Endothelial cell of umbilical vein (primary cell): ENCODE results near the gene BHLHE23. TPM values are rescaled to one million over a fixed set of nuclear protein-coding genes. Genes with fewer than 3 reads are reported as not detected.

ENCODE experiments used
- BruUV-seq: library from RNA; stranded (reverse); fragments of 400-500 nt; replicated peaks from 2 replicates; lab custom pipeline; 2021; lab: Mats Ljungman, UMichigan
- CTCF ChIA-PET: fragments of 300-600, 350-600 bp; sonication (Branson Sonifier 250); formaldehyde crosslinking; loops from one replicate; lab custom pipeline; 2021; ENCODE audit warnings: antibody characterized with exemption, inconsistent platforms; lab: Charles Lee
- POLR2A ChIA-PET: fragments of 300-600, 350-600 bp; sonication (Branson Sonifier 250); formaldehyde crosslinking; loops from one replicate; lab custom pipeline; 2021; ENCODE audit warnings: antibody characterized with exemption, inconsistent platforms; lab: Charles Lee
- DNase-seq: peaks from one replicate; pipeline ENCODE4 v3.0.0-alpha.2; 2011; ENCODE audit warnings: low read depth, low spot score
- FAIRE-seq: peaks from 2 replicates; lab custom pipeline; 2011; peaks lifted over from hg19 to GRCh38; lab: Jason Lieb, UNC
- H2AFZ ChIP-seq: 2 replicates; pipeline ENCODE4 v1.6.0; 2012; ENCODE audit warnings: low read depth, low read length, control low read depth, inconsistent platforms
- H3K27ac ChIP-seq: 2 replicates; pipeline ENCODE4 v1.5.1; 2011; ENCODE audit warnings: low read depth, mild to moderate bottlenecking, control low read depth, low read length, moderate library complexity; ENCODE audit not compliant: insufficient read depth
- H3K27me3 ChIP-seq, 2 experiments: 2 replicates each; pipeline versions ENCODE4 v1.6.0 to v1.6.1; 2011; ENCODE audit warnings: low read length in 2 of 2, mixed read lengths in 1 of 2; ENCODE audit not compliant: control insufficient read depth in 2 of 2, insufficient read depth in 2 of 2
- H3K36me3 ChIP-seq, 2 experiments: 2 replicates in 1 of 2; 3 replicates in 1 of 2; pipeline ENCODE4 v1.5.1; 2011; ENCODE audit warnings: low read length in 2 of 2, mild to moderate bottlenecking in 1 of 2, moderate library complexity in 1 of 2; ENCODE audit not compliant: control insufficient read depth in 2 of 2, insufficient read depth in 2 of 2; ENCODE audit errors: extremely low read depth in 1 of 2
- H3K4me1 ChIP-seq: 3 replicates; pipeline ENCODE4 v1.5.1; 2011; ENCODE audit warnings: mild to moderate bottlenecking, low read length; ENCODE audit not compliant: control insufficient read depth, insufficient read depth; ENCODE audit errors: extremely low read depth
- H3K4me2 ChIP-seq: 2 replicates; pipeline ENCODE4 v1.6.1; 2011; ENCODE audit warnings: low read length, control low read depth, mixed read lengths; ENCODE audit not compliant: insufficient read depth
- H3K4me3 ChIP-seq, 3 experiments: fragments of 200-600 bp in 1 of 3; sonication (generic), shearing (Covaris generic) in 1 of 3; replicated peaks in 1 of 3; 2 replicates each; pipeline ENCODE4 v1.5.1; 2011 to 2016; ENCODE audit warnings: control low read depth in 3 of 3, low read length in 3 of 3, mild to moderate bottlenecking in 2 of 3, inconsistent platforms in 1 of 3, low read depth in 1 of 3, moderate library complexity in 1 of 3; ENCODE audit not compliant: insufficient read depth in 1 of 3
- H3K79me2 ChIP-seq: 2 replicates; pipeline ENCODE4 v1.6.0; 2012; ENCODE audit warnings: low read length, inconsistent platforms; ENCODE audit not compliant: control insufficient read depth, insufficient read depth
- H3K9ac ChIP-seq: replicated peaks from 2 replicates; pipeline ENCODE3; 2011; ENCODE audit warnings: low read length, control low read depth; ENCODE audit not compliant: insufficient read depth; ENCODE audit errors: extremely low read depth
- H3K9me1 ChIP-seq: replicated peaks from 3 replicates; pipeline ENCODE4 v1.6.0; 2011; ENCODE audit warnings: mild to moderate bottlenecking, low read length; ENCODE audit not compliant: control insufficient read depth, insufficient read depth; ENCODE audit errors: extremely low read depth
- H3K9me3 ChIP-seq: replicated peaks from 2 replicates; pipeline ENCODE4 v1.5.1; 2012; ENCODE audit warnings: low read length, inconsistent platforms; ENCODE audit not compliant: control insufficient read depth, insufficient read depth
- H4K20me1 ChIP-seq: replicated peaks from 2 replicates; pipeline ENCODE3; 2011; ENCODE audit warnings: mild to moderate bottlenecking, low read length; ENCODE audit not compliant: control insufficient read depth, insufficient read depth; ENCODE audit errors: extremely low read depth
- CTCF ChIP-seq, 2 donors: IDR thresholded peaks; 1 replicate in 1 of 2; 2 replicates in 1 of 2; pipeline ENCODE4 v1.5.1; 2011; ENCODE audit warnings: low read length in 2 of 2, mild to moderate bottlenecking in 2 of 2, moderate library complexity in 2 of 2, control low read depth in 1 of 2, inconsistent platforms in 1 of 2, low read depth in 1 of 2; ENCODE audit not compliant: insufficient read depth in 1 of 2; ENCODE audit errors: extremely low read depth in 1 of 2
- EZH2 ChIP-seq: IDR thresholded peaks from 2 replicates; pipeline ENCODE4 v1.6.1; 2012; ENCODE audit warnings: borderline replicate concordance, low read depth, mild to moderate bottlenecking, moderate library complexity, low read length, inconsistent platforms; ENCODE audit not compliant: severe bottlenecking
- FOS ChIP-seq: IDR thresholded peaks from 2 replicates; pipeline ENCODE4 v1.6.1; 2011; ENCODE audit warnings: mild to moderate bottlenecking, low read length, moderate library complexity, borderline replicate concordance; ENCODE audit not compliant: insufficient read depth
- GATA2 ChIP-seq: IDR thresholded peaks from 2 replicates; pipeline ENCODE4 v1.7.0; 2011; ENCODE audit warnings: low read depth, mild to moderate bottlenecking, moderate library complexity, mixed read lengths, low read length; ENCODE audit not compliant: insufficient read length, insufficient read depth
- JUN ChIP-seq: IDR thresholded peaks from 2 replicates; pipeline ENCODE4 v1.6.1; 2011; ENCODE audit warnings: borderline replicate concordance, low read depth; ENCODE audit not compliant: insufficient read length, insufficient read depth
- MYC ChIP-seq: IDR thresholded peaks from one replicate; pipeline ENCODE4 v1.6.1; 2011; ENCODE audit warnings: mild to moderate bottlenecking, low read depth, low read length
- POLR2A ChIP-seq: IDR thresholded peaks from 2 replicates; pipeline ENCODE4 v1.6.1; 2012; ENCODE audit warnings: low read depth, mild to moderate bottlenecking, control low read depth, low read length
- POLR2AphosphoS5 ChIP-seq: IDR thresholded peaks from 2 replicates; pipeline ENCODE4 v1.6.1; 2012; ENCODE audit warnings: low read depth, mild to moderate bottlenecking, control low read depth, low read length, moderate library complexity; ENCODE audit not compliant: insufficient read depth
- dilution Hi-C: fragments of 300-500 bp; cut with MboI; formaldehyde crosslinking; loops from one replicate; pipeline ENCODE4 v1.15.0; 2019; ENCODE audit warnings: low sequenced_read_pairs; ENCODE audit not compliant: extremely low pct_ligation_motif_present
- intact Hi-C: fragments of 100-400 bp; cut with micrococcal nuclease; formaldehyde crosslinking; loops from one replicate; pipeline ENCODE4 v1.10.0; 2022
- polyA plus RNA-seq, 4 experiments: library from polyadenylated mRNA; depleted of rRNA in 3 of 4; stranded (reverse) in 3 of 4; unstranded in 1 of 4; fragments of >200 nt; gene quantifications; 2 replicates each; pipeline versions ENCODE4 v1.2.1 to v1.2.3, GENCODE V29; 2011 to 2012; ENCODE audit warnings: missing spikeins in 1 of 4
- total RNA-seq: library from RNA; stranded (reverse); gene quantifications from 2 replicates; pipeline ENCODE4 v1.2.3, GENCODE V29; 2021
- TF ChIP-seq, protein P1 (sequence below): IDR thresholded peaks from 2 replicates; pipeline ENCODE4 v1.6.1; 2011; ENCODE audit not compliant: insufficient read depth, insufficient read length

The BHLHE23 gene
- total and polyA plus RNA-seq, 2 donors (not counting 3 experiments of a cell fraction or from before 2014, with no cell fraction given) = not detected

DNA sequence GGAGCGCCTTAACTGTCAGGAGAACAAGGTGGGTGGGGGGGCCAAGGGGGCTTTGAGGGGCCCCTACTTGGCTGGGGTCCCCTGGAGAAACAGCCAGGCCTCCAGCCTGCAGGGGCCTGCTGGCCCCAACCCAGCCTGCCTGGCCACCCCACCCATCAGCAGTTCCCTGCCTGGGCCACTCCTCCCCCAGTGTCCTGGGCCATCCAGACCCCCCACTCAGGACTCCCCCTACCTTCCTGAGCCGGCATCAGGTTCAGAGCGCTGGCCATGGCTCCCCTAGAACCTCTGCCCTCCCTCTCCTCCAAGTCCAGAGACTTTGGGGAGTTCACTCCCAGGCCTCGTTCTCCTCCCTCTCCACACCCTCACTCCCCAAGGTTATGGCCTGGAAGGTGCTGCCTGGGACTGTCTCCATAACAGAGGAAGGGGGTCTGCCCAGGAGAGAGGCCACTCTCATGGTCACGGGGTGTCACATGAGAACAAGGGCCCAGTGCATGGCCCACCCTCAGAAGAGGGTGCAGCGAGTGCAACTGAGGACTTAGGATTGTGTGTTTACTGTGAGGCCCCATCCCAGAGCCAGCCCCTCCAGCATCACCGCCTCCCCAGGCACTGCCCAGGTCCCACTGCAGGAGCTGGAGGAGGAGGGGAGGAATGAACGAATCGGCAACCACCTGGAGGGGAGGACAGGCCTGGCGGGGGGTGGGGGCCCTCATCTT, 48.2 kb downstream of the BHLHE23 start:
- CTCF ChIA-PET = no interaction called here

DNA sequence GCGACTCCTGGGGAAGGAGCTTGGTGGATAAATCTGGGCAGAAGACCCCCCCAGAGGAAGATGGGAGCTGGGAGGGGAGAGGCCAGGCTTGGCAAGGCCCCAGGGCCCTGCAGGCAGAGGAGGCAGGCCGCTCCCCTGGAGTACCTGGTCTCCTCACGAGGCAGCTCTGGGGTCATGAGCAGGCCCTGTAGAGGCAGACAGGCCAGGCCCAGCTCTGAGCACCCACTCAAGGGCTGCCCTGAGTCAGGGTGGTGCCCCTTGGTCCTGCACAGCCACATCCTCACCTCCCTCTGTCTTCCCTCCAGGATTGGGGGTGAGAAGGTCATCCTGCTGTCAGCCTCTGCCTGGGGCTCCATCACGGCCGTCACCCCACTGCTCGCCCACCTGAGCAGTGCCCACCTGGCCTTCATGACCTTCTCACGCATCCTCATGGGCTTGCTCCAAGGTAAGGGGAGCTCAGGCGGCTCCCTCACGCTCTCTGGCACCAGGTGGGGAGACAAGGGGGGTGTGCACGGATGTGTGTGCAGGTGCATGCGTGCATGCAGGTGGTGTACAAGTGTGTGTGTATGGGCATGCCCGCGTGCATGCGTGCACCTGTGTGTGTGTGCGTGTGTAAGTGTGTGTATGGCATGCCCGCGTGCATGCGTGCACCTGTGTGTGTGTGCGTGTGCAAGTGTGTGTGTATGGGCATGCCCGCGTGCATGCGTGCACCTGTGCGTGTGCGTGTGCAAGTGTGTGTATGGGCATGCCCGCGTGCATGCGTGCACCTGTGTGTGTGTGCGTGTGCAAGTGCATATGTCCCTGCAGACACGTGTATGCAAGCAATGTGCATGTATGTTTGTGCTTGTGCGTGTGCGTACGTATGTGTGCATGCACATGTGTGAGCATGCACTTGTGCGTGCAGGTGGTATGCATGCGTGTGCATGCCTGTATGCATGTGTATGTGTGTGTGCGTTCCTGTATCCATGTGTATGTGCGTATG, 49.3 kb downstream of the BHLHE23 start:
- Histone ChIP-seq H3K79me2 (peaks cover 29% of the 10 kb centered on the region), H3K27ac (no peak overlapping the region), H2AFZ (no peak overlapping the region), H3K4me2 (no peak overlapping the region), H3K9me1 (no peaks in the 10 kb centered on the region), H3K36me3 (no peaks in the 10 kb centered on the region), H3K4me3 (no peak overlapping the region), H3K4me1 (peaks cover 16% of the 10 kb centered on the region), H3K9ac (no peak overlapping the region), H3K9me3 (no peaks in the 10 kb centered on the region), H4K20me1 (no peaks in the 10 kb centered on the region), H3K27me3 (no peaks in the 10 kb centered on the region)
- DNase-seq (no peak), FAIRE-seq (no peak)
- POLR2A ChIA-PET = no interaction called here
- dilution Hi-C loops (no loop called here), intact Hi-C loops (no loop called here)
- CTCF ChIA-PET = interaction anchor here (0.6 to 1.0 kb wide), 2 partner anchors 9 to 15 kb away, joined by 3 read pairs; no protein-coding TSS in a partner anchor
- TF ChIP-seq JUN (no peak), EZH2 (no peak), POLR2A (no peak), GATA2 (no peak), POLR2AphosphoS5 (no peak), MYC (no peak), CTCF (IDR thresholded peaks at IDR 0.05; ENCODE audit: extremely low read depth in 1 of 2, insufficient read depth in 1 of 2, low read depth in 1 of 2, low read length in 2 of 2) (no peak), FOS (no peak)
- TF ChIP-seq, protein P1, sequence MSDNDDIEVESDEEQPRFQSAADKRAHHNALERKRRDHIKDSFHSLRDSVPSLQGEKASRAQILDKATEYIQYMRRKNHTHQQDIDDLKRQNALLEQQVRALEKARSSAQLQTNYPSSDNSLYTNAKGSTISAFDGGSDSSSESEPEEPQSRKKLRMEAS = no peak
- BruUV-seq = no TSS peak

More for the DNA sequence above, 48.2 kb downstream of the BHLHE23 start:
- Histone ChIP-seq H3K9ac (no peak overlapping the region), H3K79me2 (peaks cover 19% of the 10 kb centered on the region), H3K4me2 (no peak overlapping the region), H3K27me3 (no peaks in the 10 kb centered on the region), H4K20me1 (no peaks in the 10 kb centered on the region), H3K4me1 (peaks cover 9% of the 10 kb centered on the region), H2AFZ (no peak overlapping the region), H3K9me3 (no peaks in the 10 kb centered on the region), H3K9me1 (no peaks in the 10 kb centered on the region), H3K36me3 (peaks cover 0 to under 1% of the 10 kb centered on the region in 2 experiments), H3K4me3 (no peak overlapping the region), H3K27ac (no peak overlapping the region)
- TF ChIP-seq MYC (no peak), JUN (no peak), GATA2 (no peak)
- BruUV-seq = no TSS peak
- intact Hi-C loops = no loop called here
- no peak for FAIRE-seq
- POLR2A ChIA-PET = no interaction called here
- DNase-seq = no peak
- dilution Hi-C loops = no loop called here
